Smooth muscle cell (in vitro differentiated cells): Measurements from ENCODE around the gene B4GALT1. TPM values are rescaled to one million over a fixed set of nuclear protein-coding genes. Genes with fewer than 3 reads are reported as not detected.

Experiments
- DNase-seq: peaks from one replicate; lab custom pipeline; 2025; ENCODE audit not compliant: unreplicated experiment; lab: John Stamatoyannopoulos, UW
- H2AFZ ChIP-seq: fragments of 200-600 bp; sonication (generic); 2 replicates; pipeline ENCODE4 v1.6.0; 2016; ENCODE audit warnings: antibody characterized with exemption, low read depth, mild to moderate bottlenecking
- H3F3A ChIP-seq: fragments of 200-600 bp; sonication (generic); 2 replicates; pipeline ENCODE4 v1.6.0; 2017; ENCODE audit warnings: antibody characterized with exemption, low read depth
- H3K27ac ChIP-seq: fragments of 200-600 bp; sonication (generic); 2 replicates; pipeline ENCODE4 v1.5.1; 2016; ENCODE audit warnings: low read depth, mild to moderate bottlenecking
- H3K27me3 ChIP-seq: fragments of 200-600 bp; sonication (generic); 2 replicates; pipeline ENCODE4 v1.6.1; 2016; ENCODE audit warnings: low read depth, mild to moderate bottlenecking
- H3K36me3 ChIP-seq: fragments of 200-600 bp; sonication (generic); 2 replicates; pipeline ENCODE4 v1.5.1; 2016; ENCODE audit warnings: low read depth
- H3K4me1 ChIP-seq: fragments of 200-600 bp; sonication (generic); 2 replicates; pipeline ENCODE4 v1.5.1; 2016; ENCODE audit warnings: low read depth
- H3K4me2 ChIP-seq: fragments of 200-600 bp; sonication (generic); 2 replicates; pipeline ENCODE4 v1.6.0; 2016; ENCODE audit warnings: mild to moderate bottlenecking
- H3K4me3 ChIP-seq: fragments of 200-600 bp; sonication (generic); 2 replicates; pipeline ENCODE4 v1.5.1; 2016; ENCODE audit warnings: mild to moderate bottlenecking
- H3K79me2 ChIP-seq: fragments of 200-600 bp; sonication (generic); 2 replicates; pipeline ENCODE4 v1.6.0; 2016; ENCODE audit warnings: low read depth, mild to moderate bottlenecking
- H3K9ac ChIP-seq: fragments of 200-600 bp; sonication (generic); 2 replicates; pipeline ENCODE4 v1.6.0; 2016; ENCODE audit warnings: low read depth
- H3K9me3 ChIP-seq: fragments of 200-600 bp; sonication (generic); replicated peaks from 2 replicates; pipeline ENCODE4 v1.5.1; 2016; ENCODE audit warnings: low read depth
- H4K20me1 ChIP-seq: fragments of 200-600 bp; sonication (generic); 2 replicates; pipeline ENCODE4 v1.6.0; 2016; ENCODE audit warnings: low read depth
- CTCF ChIP-seq: fragments of 200-600 bp; sonication (generic); IDR thresholded peaks from 2 replicates; pipeline ENCODE4 v1.5.1; 2017; ENCODE audit warnings: borderline replicate concordance, mild to moderate bottlenecking, antibody characterized with exemption; ENCODE audit not compliant: insufficient read depth, poor library complexity, severe bottlenecking
- WGBS: methylation state at CpG from one replicate; pipeline ENCODE4 v1.1.7; 2016; ENCODE audit warnings: low lambda C conversion rate; 5-methylcytosine and 5-hydroxymethylcytosine counted together
- polyA plus RNA-seq: library from polyadenylated mRNA; unstranded; fragments of >200 nt; fragmentation: Nextera tagmentation; extraction: Ambion mirVana; gene quantifications from 2 replicates; pipeline ENCODE4 v1.2.1, GENCODE V29; 2016
- total RNA-seq: library from RNA; depleted of rRNA; stranded (reverse); fragments of >200 nt; gene quantifications from 2 replicates; pipeline ENCODE4 v1.2.3, GENCODE V29; 2014

The B4GALT1 gene
- total and polyA plus RNA-seq, 2 experiments from 2014 or later = 49.2 to 56.3 TPM

GRCh38 chr9:33102551-33103210 lies 64.5 kb downstream of the B4GALT1 start:
- 96% methylated on average over 13 of the region's 13 CpGs for WGBS
- no peak overlapping the region for H3K9ac ChIP-seq
- TF ChIP-seq CTCF = no peak
- H2AFZ ChIP-seq = no peak overlapping the region
- no peaks in the 10 kb centered on the region for H4K20me1 ChIP-seq
- no peaks in the 10 kb centered on the region for H3K27me3 ChIP-seq
- peaks cover 5% of the 10 kb centered on the region for H3K4me1 ChIP-seq
- H3K27ac ChIP-seq = no peak overlapping the region
- no peak overlapping the region for H3K4me2 ChIP-seq
- H3K9me3 ChIP-seq = no peaks in the 10 kb centered on the region
- H3K36me3 ChIP-seq = no peaks in the 10 kb centered on the region
- DNase-seq = no peak
- H3K79me2 ChIP-seq = no peaks in the 10 kb centered on the region
- peaks cover 4% of the 10 kb centered on the region for H3F3A ChIP-seq
- H3K4me3 ChIP-seq = no peak overlapping the region

GRCh38 chr9:33101104-33101951 lies 65.8 kb downstream of the B4GALT1 start:
- no peaks in the 10 kb centered on the region for H3K79me2 ChIP-seq
- H2AFZ ChIP-seq = no peak overlapping the region
- no peak overlapping the region for H3K4me2 ChIP-seq
- peak overlapping the region; percentile 54 for H3K27ac ChIP-seq
- H3K9me3 ChIP-seq = no peaks in the 10 kb centered on the region
- H3K9ac ChIP-seq = no peak overlapping the region
- H3K4me1 ChIP-seq = no peaks in the 10 kb centered on the region
- H3K4me3 ChIP-seq = no peak overlapping the region
- no peaks in the 10 kb centered on the region for H3K36me3 ChIP-seq
- no peaks in the 10 kb centered on the region for H4K20me1 ChIP-seq
- H3K27me3 ChIP-seq = no peaks in the 10 kb centered on the region
- no peaks in the 10 kb centered on the region for H3F3A ChIP-seq
- no peak for TF ChIP-seq CTCF
- DNase-seq = no peak
- WGBS = 94% methylated on average over 10 of the region's 10 CpGs

- DNase-seq = no peak
- H3K36me3 ChIP-seq = no peaks in the 10 kb centered on the region
- no peaks in the 10 kb centered on the region for H3K9me3 ChIP-seq
- no peaks in the 10 kb centered on the region for H3K79me2 ChIP-seq
- H2AFZ ChIP-seq = no peak overlapping the region
- no peak for TF ChIP-seq CTCF
- no peaks in the 10 kb centered on the region for H3K4me1 ChIP-seq
- H4K20me1 ChIP-seq = no peaks in the 10 kb centered on the region
- no peak overlapping the region for H3K27ac ChIP-seq
- 100% methylated on average over 2 of the region's 2 CpGs for WGBS
- no peak overlapping the region for H3K4me3 ChIP-seq
- no peaks in the 10 kb centered on the region for H3F3A ChIP-seq
- H3K9ac ChIP-seq = no peak overlapping the region
- H3K27me3 ChIP-seq = no peaks in the 10 kb centered on the region
- no peak overlapping the region for H3K4me2 ChIP-seq
Measured at GRCh38 chr9:33099754-33100153, 67.4 kb downstream of the B4GALT1 start.
